Neuronal stem cell (in vitro differentiated cells): ENCODE measurements around the gene ITPR2.

Experiments used
- DNase-seq: peaks from one replicate; pipeline ENCODE4 v3.0.0-alpha.2; 2013; ENCODE audit warnings: low spot score
- H2AFZ ChIP-seq: one replicate; pipeline ENCODE4 v1.6.1; 2013; ENCODE audit warnings: mild to moderate bottlenecking, low read length, inconsistent platforms
- H2AK5ac ChIP-seq: 2 replicates; pipeline ENCODE4 v1.6.1; 2013; ENCODE audit warnings: low read depth, mild to moderate bottlenecking, inconsistent platforms, low read length, moderate library complexity, mixed read lengths
- H2BK120ac ChIP-seq: 2 replicates; pipeline ENCODE4 v1.6.1; 2013; ENCODE audit warnings: low read depth, mild to moderate bottlenecking, inconsistent platforms, low read length, moderate library complexity, mixed read lengths
- H2BK12ac ChIP-seq: one replicate; pipeline ENCODE4 v1.6.1; 2013; ENCODE audit warnings: low read length, inconsistent platforms
- H2BK15ac ChIP-seq: 2 replicates; pipeline ENCODE4 v1.6.1; 2013; ENCODE audit warnings: mild to moderate bottlenecking, low read length, inconsistent platforms, mixed read lengths
- H2BK5ac ChIP-seq: one replicate; pipeline ENCODE4 v1.6.1; 2013; ENCODE audit warnings: inconsistent platforms, mild to moderate bottlenecking, low read length, moderate library complexity
- H3K14ac ChIP-seq: one replicate; pipeline ENCODE4 v1.6.1; 2013; ENCODE audit warnings: low read length, inconsistent platforms
- H3K18ac ChIP-seq: 2 replicates; pipeline ENCODE4 v1.6.1; 2013; ENCODE audit warnings: low read length, inconsistent platforms
- H3K23ac ChIP-seq: 2 replicates; pipeline ENCODE4 v1.6.1; 2013; ENCODE audit warnings: low read depth, mild to moderate bottlenecking, mixed read lengths, low read length, inconsistent platforms; ENCODE audit not compliant: poor library complexity
- H3K27ac ChIP-seq: replicated peaks from 3 replicates; pipeline ENCODE4 v1.5.1; 2013; ENCODE audit warnings: low read length, inconsistent platforms
- H3K27me3 ChIP-seq, 3 experiments: 2 replicates each; pipeline ENCODE4 v1.6.1; 2013; ENCODE audit warnings: low read length in 3 of 3, mild to moderate bottlenecking in 2 of 3, inconsistent platforms in 1 of 3, low read depth in 1 of 3, mixed read lengths in 1 of 3, moderate library complexity in 1 of 3; ENCODE audit not compliant: control insufficient read depth in 3 of 3, insufficient read depth in 3 of 3
- H3K36me3 ChIP-seq, 2 donors: replicated peaks in 1 of 2; 2 replicates each; pipeline ENCODE4 v1.6.1; 2013; ENCODE audit warnings: low read length in 2 of 2; ENCODE audit not compliant: control insufficient read depth in 2 of 2, insufficient read depth in 2 of 2
- H3K4ac ChIP-seq: 2 replicates; pipeline ENCODE4 v1.6.1; 2013; ENCODE audit warnings: inconsistent platforms, mild to moderate bottlenecking, low read length, moderate library complexity
- H3K4me1 ChIP-seq, 2 donors: 1 replicate in 1 of 2; 2 replicates in 1 of 2; pipeline ENCODE4 v1.6.1; 2013; ENCODE audit warnings: low read length in 2 of 2, low read depth in 1 of 2; ENCODE audit not compliant: control insufficient read depth in 2 of 2, insufficient read depth in 1 of 2
- H3K4me2 ChIP-seq: one replicate; pipeline ENCODE4 v1.6.1; 2013; ENCODE audit warnings: mild to moderate bottlenecking, low read length, inconsistent platforms; ENCODE audit not compliant: insufficient read depth, poor library complexity, severe bottlenecking
- H3K4me3 ChIP-seq, 2 donors: 2 replicates each; pipeline ENCODE4 v1.5.1; 2013; ENCODE audit warnings: low read length in 2 of 2, mild to moderate bottlenecking in 2 of 2, inconsistent platforms in 1 of 2, moderate library complexity in 1 of 2
- H3K79me1 ChIP-seq: one replicate; pipeline ENCODE4 v1.6.1; 2013; ENCODE audit warnings: low read depth, mild to moderate bottlenecking, inconsistent platforms, low read length, moderate library complexity
- H3K9ac ChIP-seq: one replicate; pipeline ENCODE4 v1.6.1; 2013; ENCODE audit warnings: mild to moderate bottlenecking, low read depth, low read length, inconsistent platforms; ENCODE audit not compliant: poor library complexity
- H3K9me3 ChIP-seq, 2 donors: replicated peaks in 1 of 2; 2 replicates each; pipeline versions ENCODE3 to v1.6.1; 2013; ENCODE audit warnings: low read length in 2 of 2, mild to moderate bottlenecking in 2 of 2, inconsistent platforms in 1 of 2, low read depth in 1 of 2, mixed read lengths in 1 of 2, moderate library complexity in 1 of 2; ENCODE audit not compliant: control insufficient read depth in 2 of 2, insufficient read depth in 1 of 2
- H4K8ac ChIP-seq: one replicate; pipeline ENCODE4 v1.6.1; 2013; ENCODE audit warnings: low read depth, mild to moderate bottlenecking, inconsistent platforms, low read length, moderate library complexity
- H4K91ac ChIP-seq: one replicate; pipeline ENCODE4 v1.6.1; 2013; ENCODE audit warnings: low read length, low read depth, mild to moderate bottlenecking, inconsistent platforms; ENCODE audit not compliant: poor library complexity
- WGBS, 2 donors: extraction: QIAGEN DNeasy Blood & Tissue Kit; methylation state at CpG; one replicate each; pipeline ENCODE4 v1.1.7; 2013; ENCODE audit warnings: missing lambda C conversion rate in 2 of 2, mixed read lengths in 1 of 2; ENCODE audit not compliant: insufficient read length in 2 of 2, insufficient replicate concordance in 1 of 2; ENCODE audit errors: extremely low coverage in 2 of 2; 5-methylcytosine and 5-hydroxymethylcytosine counted together

ITPR2 gene

GRCh38 chr12:26869908-26870459, 37.0 kb upstream of the ITPR2 start:
- no peak overlapping the region for H3K4me3 ChIP-seq
- no CpG with 5 or more reads among the region's 6 CpGs for WGBS, 2 donors

GRCh38 chr12:26869104-26869494, 36.1 kb upstream of the ITPR2 start:
- Histone ChIP-seq H3K14ac (no peak overlapping the region), H2AK5ac (no peak overlapping the region), H3K9me3 (no peaks in the 10 kb centered on the region), H3K18ac (no peak overlapping the region), H4K8ac (no peak overlapping the region), H3K27ac (no peak overlapping the region), H3K36me3 (no peaks in the 10 kb centered on the region), H3K4me3 (no peak overlapping the region), H3K27me3 (peaks cover 0 to 15% (median 0%) of the 10 kb centered on the region in 3 experiments), H2BK15ac (no peak overlapping the region), H3K4me1 (no peaks in the 10 kb centered on the region), H3K23ac (no peak overlapping the region), H3K9ac (no peak overlapping the region), H4K91ac (no peak overlapping the region), H2BK12ac (no peak overlapping the region), H3K79me1 (no peaks in the 10 kb centered on the region), H2BK120ac (no peak overlapping the region), H3K4me2 (no peak overlapping the region), H2AFZ (no peak overlapping the region), H2BK5ac (no peak overlapping the region), H3K4ac (no peak overlapping the region)
- DNase-seq: no peak
- no CpG with 5 or more reads among the region's 6 CpGs for WGBS, 2 donors

More at GRCh38 chr12:26869908-26870459, 37.0 kb upstream of the ITPR2 start:
- H4K91ac ChIP-seq: no peak overlapping the region
- H3K9me3 ChIP-seq: no peaks in the 10 kb centered on the region
- H3K18ac ChIP-seq: no peak overlapping the region
- no peaks in the 10 kb centered on the region for H3K4me1 ChIP-seq
- no peak overlapping the region for H3K4me2 ChIP-seq
- H3K4ac ChIP-seq: no peak overlapping the region
- no peaks in the 10 kb centered on the region for H3K79me1 ChIP-seq
- H4K8ac ChIP-seq: no peak overlapping the region
- H3K14ac ChIP-seq: no peak overlapping the region
- H2BK5ac ChIP-seq: no peak overlapping the region
- H3K23ac ChIP-seq: no peak overlapping the region
- H3K27ac ChIP-seq: no peak overlapping the region
- H2BK15ac ChIP-seq: no peak overlapping the region
- H3K36me3 ChIP-seq: no peaks in the 10 kb centered on the region
- H2BK12ac ChIP-seq: no peak overlapping the region
- H2AFZ ChIP-seq: no peak overlapping the region
- no peak overlapping the region for H3K9ac ChIP-seq
- H3K27me3 ChIP-seq: peaks cover 0 to 18% (median 0%) of the 10 kb centered on the region in 3 experiments
- DNase-seq: no peak
- no peak overlapping the region for H2BK120ac ChIP-seq
- H2AK5ac ChIP-seq: no peak overlapping the region

DNA sequence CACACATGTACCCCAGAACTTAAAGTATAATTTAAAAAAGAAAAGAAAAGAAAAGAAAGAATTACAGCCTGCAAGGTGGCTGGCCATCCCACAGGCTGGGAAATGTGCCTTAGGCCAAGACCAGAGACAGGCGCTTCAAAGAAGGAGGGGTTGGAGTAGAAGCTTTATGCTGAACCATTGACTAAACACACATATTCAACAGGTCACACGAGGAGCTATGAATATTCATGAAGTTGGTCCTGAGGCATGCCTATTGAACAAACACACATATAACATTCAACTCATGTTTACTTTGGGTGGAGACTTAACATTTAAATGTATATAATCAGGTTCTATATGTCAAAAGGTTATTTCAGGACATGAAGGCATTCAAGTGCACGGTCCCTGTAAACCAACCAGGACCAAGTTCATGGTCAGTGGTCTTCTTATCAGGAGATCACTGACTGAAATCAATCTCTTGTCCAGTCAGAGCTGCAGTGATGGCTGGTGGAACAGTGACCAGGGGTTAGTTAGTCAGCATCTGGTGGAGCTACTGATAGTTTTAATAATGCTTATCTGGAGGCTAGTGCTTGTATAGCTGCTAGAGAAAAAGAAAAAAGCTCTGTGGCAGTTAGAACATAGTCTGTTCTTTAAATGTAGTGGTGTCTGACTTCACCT, 35.6 kb upstream of the ITPR2 start:
- Histone ChIP-seq H3K4ac (no peak overlapping the region), H3K4me1 (no peaks in the 10 kb centered on the region), H3K4me2 (no peak overlapping the region), H3K18ac (no peak overlapping the region), H3K14ac (no peak overlapping the region), H2AK5ac (no peak overlapping the region), H2BK12ac (no peak overlapping the region), H3K79me1 (no peaks in the 10 kb centered on the region), H2BK15ac (no peak overlapping the region), H3K27me3 (peaks cover 0 to 14% (median 0%) of the 10 kb centered on the region in 3 experiments), H3K9me3 (no peaks in the 10 kb centered on the region), H3K4me3 (no peak overlapping the region), H3K27ac (no peak overlapping the region), H2BK120ac (no peak overlapping the region), H3K9ac (no peak overlapping the region), H4K91ac (no peak overlapping the region), H3K23ac (no peak overlapping the region), H2AFZ (no peak overlapping the region), H3K36me3 (no peaks in the 10 kb centered on the region), H2BK5ac (no peak overlapping the region), H4K8ac (no peak overlapping the region)
- DNase-seq: no peak
- no CpG with 5 or more reads among the region's 3 CpGs for WGBS, 2 donors

GRCh38 chr12:26867080-26867479, 34.1 kb upstream of the ITPR2 start:
- Histone ChIP-seq H3K4me3 (no peak overlapping the region), H3K27ac (no peak overlapping the region), H2AFZ (no peak overlapping the region), H3K23ac (no peak overlapping the region), H4K8ac (no peak overlapping the region), H3K9me3 (no peaks in the 10 kb centered on the region), H3K4me2 (no peak overlapping the region), H3K36me3 (no peaks in the 10 kb centered on the region), H3K18ac (no peak overlapping the region), H3K79me1 (no peaks in the 10 kb centered on the region), H3K14ac (no peak overlapping the region), H2BK15ac (no peak overlapping the region), H2AK5ac (no peak overlapping the region), H2BK120ac (no peak overlapping the region), H3K9ac (no peak overlapping the region), H3K27me3 (peaks cover 0 to 14% (median 0%) of the 10 kb centered on the region in 3 experiments), H2BK12ac (no peak overlapping the region), H2BK5ac (no peak overlapping the region), H3K4ac (no peak overlapping the region), H4K91ac (no peak overlapping the region), H3K4me1 (no peaks in the 10 kb centered on the region)
- no peak for DNase-seq
- WGBS, 2 donors: no CpG with 5 or more reads among the region's 2 CpGs
